Liver (tissue), 9 donors: ENCODE data around the gene HRH3. TPM values are rescaled to one million over a fixed set of nuclear protein-coding genes. Genes with fewer than 3 reads are reported as not detected.

Source experiments
- DNase-seq: peaks from one replicate; pipeline ENCODE4 v3.0.0-alpha.2; 2017; ENCODE audit warnings: low spot score
- H3K27ac ChIP-seq, 2 donors: one replicate each; pipeline ENCODE4 v1.7.0; 2013; ENCODE audit warnings: inconsistent platforms in 2 of 2, low read length in 2 of 2, control low read depth in 1 of 2, low read depth in 1 of 2, mild to moderate bottlenecking in 1 of 2
- H3K27me3 ChIP-seq, 4 donors: one replicate each; pipeline versions ENCODE4 v1.6.1 to v1.7.0; 2013; ENCODE audit warnings: low read length in 3 of 4, inconsistent platforms in 1 of 4, mild to moderate bottlenecking in 1 of 4, moderate library complexity in 1 of 4; ENCODE audit not compliant: control insufficient read depth in 4 of 4, insufficient read depth in 4 of 4
- H3K36me3 ChIP-seq, 4 donors: one replicate each; pipeline versions ENCODE4 v1.6.1 to v1.7.0; 2013; ENCODE audit warnings: low read length in 3 of 4, mild to moderate bottlenecking in 3 of 4, low read depth in 1 of 4, moderate library complexity in 1 of 4; ENCODE audit not compliant: control insufficient read depth in 4 of 4, insufficient read depth in 3 of 4
- H3K4me1 ChIP-seq, 4 donors: one replicate each; pipeline versions ENCODE4 v1.6.1 to v1.7.0; 2013; ENCODE audit warnings: low read length in 3 of 4, mild to moderate bottlenecking in 3 of 4, moderate library complexity in 1 of 4; ENCODE audit not compliant: control insufficient read depth in 4 of 4, insufficient read depth in 4 of 4
- H3K4me3 ChIP-seq, 3 donors: one replicate each; pipeline versions ENCODE4 v1.6.1 to v1.7.0; 2013; ENCODE audit warnings: low read length in 3 of 3, control low read depth in 1 of 3, low read depth in 1 of 3, mild to moderate bottlenecking in 1 of 3
- H3K9ac ChIP-seq, 2 donors: one replicate each; pipeline ENCODE4 v1.7.0; 2013; ENCODE audit warnings: low read length in 2 of 2, mild to moderate bottlenecking in 2 of 2, moderate library complexity in 2 of 2, control low read depth in 1 of 2, low read depth in 1 of 2
- H3K9me3 ChIP-seq, 4 donors: one replicate each; pipeline versions ENCODE4 v1.6.1 to v1.7.0; 2013; ENCODE audit warnings: low read length in 3 of 4; ENCODE audit not compliant: control insufficient read depth in 4 of 4
- CTCF ChIP-seq: fragments of 150-350 bp; IDR thresholded peaks from 2 replicates; pipeline ENCODE4 v1.5.1; 2017; ENCODE audit warnings: improper control_type of control experiment, low read depth, low read length; ENCODE audit not compliant: missing input control
- FOXA1 ChIP-seq: IDR thresholded peaks from 2 replicates; pipeline ENCODE4 v1.6.1; 2016; ENCODE audit warnings: antibody characterized with exemption
- HNF4A ChIP-seq, 2 donors: conservative IDR thresholded peaks; 2 replicates each; pipeline ENCODE4 v1.6.1; 2016; ENCODE audit warnings: antibody characterized with exemption in 2 of 2, mild to moderate bottlenecking in 2 of 2
- JUND ChIP-seq, 2 donors: IDR thresholded peaks; 2 replicates each; pipeline ENCODE4 v1.6.1; 2016; ENCODE audit warnings: antibody characterized with exemption in 2 of 2
- MAX ChIP-seq: IDR thresholded peaks from 2 replicates; pipeline ENCODE4 v1.6.1; 2016; ENCODE audit warnings: antibody characterized with exemption
- RAD21 ChIP-seq, 2 donors: IDR thresholded peaks; 2 replicates each; pipeline ENCODE4 v1.6.1; 2016; ENCODE audit warnings: antibody characterized with exemption in 2 of 2, mild to moderate bottlenecking in 2 of 2
- REST ChIP-seq: IDR thresholded peaks from 2 replicates; pipeline ENCODE4 v1.6.1; 2016; ENCODE audit warnings: antibody characterized with exemption, mild to moderate bottlenecking
- RXRA ChIP-seq, 2 donors: IDR thresholded peaks; 2 replicates each; pipeline ENCODE4 v1.6.1; 2017 to 2018; ENCODE audit warnings: antibody characterized with exemption in 2 of 2, mild to moderate bottlenecking in 1 of 2
- TAF1 ChIP-seq: conservative IDR thresholded peaks from 2 replicates; pipeline ENCODE4 v1.6.1; 2016; ENCODE audit warnings: antibody characterized with exemption, mild to moderate bottlenecking
- YY1 ChIP-seq: IDR thresholded peaks from 2 replicates; pipeline ENCODE4 v1.6.1; 2016; ENCODE audit warnings: antibody characterized with exemption, mild to moderate bottlenecking
- ZBTB33 ChIP-seq: IDR thresholded peaks from 2 replicates; pipeline ENCODE4 v1.6.1; 2016; ENCODE audit warnings: antibody characterized with exemption
- WGBS: extraction: QIAGEN DNeasy Blood & Tissue Kit; methylation state at CpG from one replicate; pipeline ENCODE4 v1.1.7; 2013; 5-methylcytosine and 5-hydroxymethylcytosine counted together
- polyA plus RNA-seq, 2 donors: library from polyadenylated mRNA; stranded (reverse) in 1 of 2; unstranded in 1 of 2; fragments of 200-250 nt in 1 of 2; fragments of >200 nt in 1 of 2; fragmentation: Nextera tagmentation in 1 of 2; extraction: Ambion mirVana in 1 of 2; gene quantifications; one replicate each; pipeline versions ENCODE4 v1.2.1 to v1.2.3, GENCODE V29; 2013 to 2015
- total RNA-seq, 2 donors: library from RNA; depleted of rRNA; stranded (reverse); fragments of >200 nt; gene quantifications; one replicate each; pipeline ENCODE4 v1.2.3, GENCODE V29; 2014
- donor health status: healthy.
- donor health status: healthy.
- donor health status: healthy.
- donor health status: healthy.
- donor health status: healthy.

HRH3 gene
- total and polyA plus RNA-seq, 4 donors, result not detected

- H3K27me3 ChIP-seq, result no peaks in the 10 kb centered on the region
- H3K4me1 ChIP-seq, result peaks cover 9 to 59% (median 34%) of the 10 kb centered on the region in 4 donors
- no peak for DNase-seq
- H3K27ac ChIP-seq, result peak overlapping the region; percentile 87 to 98
- peak overlapping the region; percentile 71 to 88 for H3K9ac ChIP-seq
- peak overlapping the region in 2 of 3 donors; percentile 83 to 91 for H3K4me3 ChIP-seq
- TF ChIP-seq JUND (IDR thresholded peaks at IDR 0.05) (no peak), ZBTB33 (no peak), RXRA (IDR thresholded peaks at IDR 0.05) (no peak)
- H3K9me3 ChIP-seq, result no peaks in the 10 kb centered on the region
- whole genome bisulfite sequencing, result 93% methylated on average over 2 of the region's 2 CpGs
- H3K36me3 ChIP-seq, result peaks cover 0 to 4% (median 0%) of the 10 kb centered on the region in 4 donors
Observed at GRCh38 chr20:62181808-62182207, 38.3 kb downstream of the HRH3 start.

GRCh38 chr20:62179162-62179504 lies 40.9 kb downstream of the HRH3 start:
- TF ChIP-seq YY1, result no peak
- peak; percentile 16 for TF ChIP-seq REST
- peak; percentile 65 for TF ChIP-seq TAF1
- no peak for TF ChIP-seq CTCF
- peak; percentile 36 for TF ChIP-seq FOXA1
- TF ChIP-seq HNF4A (conservative IDR thresholded peaks at IDR 0.05), result no peak
- TF ChIP-seq MAX, result peak; percentile 10
- no peak for TF ChIP-seq RAD21 (IDR thresholded peaks at IDR 0.05)
- TF ChIP-seq RXRA (IDR thresholded peaks at IDR 0.05), result no peak
- WGBS, result 43% methylated on average over 14 of the region's 14 CpGs
- H3K4me1 ChIP-seq, result peaks cover 3 to 47% (median 16%) of the 10 kb centered on the region in 4 donors
- H3K36me3 ChIP-seq, result peaks cover 0 to 10% (median 3%) of the 10 kb centered on the region in 4 donors
- H3K9ac ChIP-seq, result peak overlapping the region; percentile 78 to 80
- H3K9me3 ChIP-seq, result no peaks in the 10 kb centered on the region
- H3K27ac ChIP-seq, result peak overlapping the region; percentile 97 to 98
- DNase-seq, result no peak
- H3K4me3 ChIP-seq, result peak overlapping the region in 2 of 3 donors; percentile 12 to 42
- H3K27me3 ChIP-seq, result no peaks in the 10 kb centered on the region
